ENCODE measurements around the gene AATK.

- TF ChIP-seq YY1 (IDR thresholded peaks at IDR 0.05; ENCODE audit: insufficient read depth, insufficient read length) = no peak
- TF ChIP-seq ZNF274 (IDR thresholded peaks at IDR 0.05; ENCODE audit: low read depth, low read length) = no peak
These were observed 5.9 kb upstream of the AATK start for GRCh38 chr17:81171941-81172340.

All from NT2/D1 (cell line).